PFSK-1 (cell line): ENCODE results near the gene CHCHD5.

ENCODE experiments used
- FOXP2 ChIP-seq: optimal IDR thresholded peaks from 2 replicates; pipeline ENCODE3; 2011; ENCODE audit warnings: borderline replicate concordance, control low read depth, inconsistent platforms; ENCODE audit not compliant: insufficient read depth; ENCODE audit errors: extremely low read length, extremely low read depth
- POLR2AphosphoS5 ChIP-seq: IDR thresholded peaks from 2 replicates; pipeline ENCODE4 v1.6.1; 2012; ENCODE audit warnings: low read depth, mild to moderate bottlenecking, control low read depth, low read length, moderate library complexity
- REST ChIP-seq, 2 experiments: IDR thresholded peaks; 2 replicates each; pipeline versions ENCODE4 v1.6.1 to v1.8.0; 2011 to 2012; ENCODE audit warnings: low read depth in 2 of 2, low read length in 2 of 2, control low read depth in 1 of 2, inconsistent platforms in 1 of 2, mild to moderate bottlenecking in 1 of 2, moderate library complexity in 1 of 2; ENCODE audit not compliant: insufficient read depth in 1 of 2
- SIN3A ChIP-seq: IDR thresholded peaks from 2 replicates; pipeline ENCODE4 v1.6.1; 2012; ENCODE audit warnings: mild to moderate bottlenecking, low read length, moderate library complexity, borderline replicate concordance; ENCODE audit not compliant: insufficient read depth
- TAF1 ChIP-seq: IDR thresholded peaks from 2 replicates; pipeline ENCODE4 v1.6.1; 2012; ENCODE audit warnings: low read length, control low read depth, borderline replicate concordance; ENCODE audit not compliant: insufficient read depth

- TF ChIP-seq POLR2AphosphoS5 = no peak
- no peak for TF ChIP-seq FOXP2
- TF ChIP-seq REST (IDR thresholded peaks at IDR 0.05; ENCODE audit: insufficient read depth in 1 of 2, low read depth in 2 of 2, low read length in 2 of 2) = no peak
- no peak for TF ChIP-seq SIN3A
- TF ChIP-seq TAF1 = no peak
Observed at GRCh38 chr2:112637289-112637660, 52.9 kb downstream of the CHCHD5 start.
